Body of pancreas (tissue), 4 donors: ENCODE measurements around the gene PTGDS.

ENCODE experiments used
- CTCF ChIP-seq, 7 experiments: fragments of 450-650 bp in 4 of 7; fragments of 200-600 bp in 3 of 7; sonication (generic) in 3 of 7; IDR thresholded peaks; one replicate each; pipeline ENCODE4 v1.5.1; 2016 to 2019; ENCODE audit warnings: antibody characterized with exemption in 7 of 7
- POLR2A ChIP-seq, 3 donors: fragments of 450-650 bp; IDR thresholded peaks; one replicate each; pipeline ENCODE4 v1.6.1; 2016; ENCODE audit warnings: antibody characterized with exemption in 3 of 3, mild to moderate bottlenecking in 2 of 3

DNA sequence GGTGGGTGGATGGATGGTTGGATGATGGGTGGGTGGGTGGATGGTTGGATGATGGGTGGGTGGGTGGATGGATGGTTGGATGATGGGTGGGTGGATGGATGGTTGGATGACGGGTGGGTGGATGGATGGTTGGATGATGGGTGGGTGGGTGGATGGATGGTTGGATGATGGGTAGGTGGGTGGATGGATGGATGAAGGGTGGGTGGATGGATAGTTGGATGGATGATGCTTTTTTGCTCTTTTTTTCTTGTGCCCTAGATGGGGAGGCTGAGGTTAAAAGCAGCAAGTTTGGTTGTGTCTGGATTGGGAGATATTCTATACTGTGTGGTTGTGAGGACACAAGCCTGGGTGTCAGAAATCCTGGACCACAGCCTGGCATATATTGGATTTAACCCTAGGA, 19.8 kb upstream of the PTGDS start:
- TF ChIP-seq CTCF (IDR thresholded peaks at IDR 0.05) (no peak), POLR2A (IDR thresholded peaks at IDR 0.05) (no peak)
